Activated naive CD8-positive, alpha-beta T cell treated with anti-CD3 and anti-CD28 coated beads, Interleukin-2, amount 50 U/mL, for 16 hours (primary cell): Measurements from ENCODE around the gene GSTT4.
"Not testable (repeated sequence)": the region's sequence is repeated elsewhere in the genome, so short reads cannot be mapped to it uniquely, and the experiment has no call there.

Experiments used
- DNase-seq: peaks from one replicate; pipeline ENCODE4 v3.0.0-alpha.2; 2020; ENCODE audit warnings: low read depth, low spot score

GSTT4 gene

DNA sequence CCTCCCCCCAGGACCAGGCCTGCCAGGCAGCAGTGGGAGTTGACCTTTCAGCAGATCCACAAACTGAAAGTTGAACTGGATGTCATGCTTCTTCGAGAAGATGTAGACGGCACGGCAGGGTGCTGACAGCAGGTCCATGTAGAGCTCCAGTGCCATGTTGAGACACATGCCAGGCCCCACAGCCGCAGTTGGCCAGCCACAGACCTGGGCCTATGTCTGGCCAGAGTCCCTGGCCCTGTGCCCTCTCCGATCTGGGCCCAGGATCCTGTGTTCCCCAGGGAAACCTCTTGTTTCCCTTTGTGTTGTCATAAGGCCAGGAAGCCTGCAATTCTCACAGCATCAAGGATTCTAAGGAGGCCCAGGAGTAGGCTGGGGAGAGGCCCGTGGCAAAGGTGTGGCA lies at the start of gene GSTT4:
Gene GSTT4 (minus strand): TSS at position 253 of the 400 bp plus-strand sequence. CDS start 97 bp downstream, at position 156.
- DNase-seq = no peak

DNA sequence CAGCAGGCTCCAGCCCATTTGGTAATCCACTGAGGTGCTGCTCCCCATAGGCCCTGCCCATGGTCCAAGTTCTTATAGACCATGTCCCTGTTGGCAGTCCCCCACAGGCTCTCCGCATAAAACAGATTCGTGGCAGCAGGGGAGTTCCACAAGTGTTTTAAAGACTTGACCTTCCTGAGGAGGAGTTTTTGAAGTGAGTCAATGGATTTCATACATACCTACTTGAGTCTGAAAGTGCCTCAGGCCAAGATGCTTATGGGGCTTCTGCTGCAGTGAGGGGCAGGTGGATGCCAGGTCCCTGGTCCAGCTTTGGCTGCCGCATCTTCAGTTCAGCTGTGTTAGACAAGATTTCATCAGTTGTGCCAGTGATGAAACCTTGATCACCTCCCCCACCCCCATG lies 49.1 kb upstream of the GSTT4 start:
- no peak for DNase-seq

DNA sequence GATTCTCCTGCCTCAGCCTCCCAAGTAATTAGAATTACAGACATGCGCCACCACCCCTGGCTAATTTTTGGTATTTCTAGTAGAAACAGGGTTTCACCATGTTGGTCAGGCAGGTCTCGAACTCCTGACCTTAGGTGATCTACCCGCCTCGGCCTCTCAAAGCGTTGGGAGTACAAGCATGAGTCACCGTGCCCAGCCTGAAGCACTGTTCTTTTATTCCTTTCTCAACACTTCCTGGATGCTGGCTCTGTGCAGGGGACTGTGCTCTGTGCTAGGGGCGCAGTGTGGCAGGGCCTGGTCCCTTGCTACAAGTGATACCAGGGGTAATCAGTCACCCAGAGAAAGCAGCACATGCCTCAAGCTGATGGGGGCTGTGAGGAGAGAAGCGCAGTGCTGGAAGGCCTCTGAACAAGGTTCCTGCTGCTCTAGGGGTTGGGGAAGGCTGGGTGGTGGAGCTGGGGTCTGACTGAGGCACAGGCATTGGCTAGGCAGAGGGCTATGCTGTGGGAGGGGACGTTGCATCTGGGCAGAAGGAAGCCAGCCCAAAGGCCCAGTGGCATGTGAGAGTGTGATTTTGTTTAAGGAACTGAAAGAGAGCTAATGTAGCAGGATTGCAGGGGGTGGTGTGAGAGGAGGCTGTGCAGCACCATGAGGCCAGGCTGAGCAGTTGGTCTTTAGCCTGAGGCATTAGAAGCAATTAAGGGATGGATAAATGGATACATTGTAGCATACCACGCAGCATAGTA lies 48.4 kb upstream of the GSTT4 start:
- no peak for DNase-seq

DNA sequence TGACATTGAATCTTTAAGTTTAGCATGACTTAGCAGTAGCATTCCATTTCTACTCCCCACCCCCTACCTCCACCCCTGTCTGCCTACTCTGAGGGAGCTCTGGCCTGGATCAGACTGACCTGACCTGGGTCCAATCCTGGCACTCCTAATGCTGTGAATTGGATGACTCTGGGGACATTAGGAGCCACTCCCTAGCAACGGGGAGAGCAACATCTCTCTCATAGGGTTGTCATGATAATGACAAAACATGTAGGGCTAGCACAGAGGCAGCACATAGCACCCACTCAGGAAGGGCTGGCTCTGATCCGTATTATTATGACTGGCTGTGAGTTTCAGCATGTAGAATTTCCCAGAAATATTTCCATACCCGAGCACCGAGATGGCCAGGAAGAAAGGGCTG lies 46.3 kb upstream of the GSTT4 start:
- no peak for DNase-seq

DNA sequence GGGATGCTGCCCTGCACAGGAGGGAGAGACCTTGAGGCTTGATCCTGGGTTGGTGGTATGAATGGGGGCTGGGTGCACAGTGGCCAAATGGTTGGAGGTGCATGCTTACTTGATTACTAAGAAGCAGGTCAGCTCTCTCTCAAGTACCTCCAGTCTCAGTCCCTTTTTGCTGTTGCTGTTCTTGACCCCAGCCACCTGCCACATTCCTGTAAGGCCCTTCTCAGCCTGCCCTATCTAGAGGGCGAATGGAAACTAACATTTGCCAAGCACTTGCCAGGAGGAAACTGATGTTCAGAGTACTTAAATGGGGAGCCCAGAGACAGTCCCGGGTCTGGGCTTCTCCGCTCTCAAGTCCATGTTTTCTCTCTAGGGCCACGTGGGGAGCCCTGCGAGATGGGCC lies 45.8 kb upstream of the GSTT4 start:
- DNase-seq = no peak

DNA sequence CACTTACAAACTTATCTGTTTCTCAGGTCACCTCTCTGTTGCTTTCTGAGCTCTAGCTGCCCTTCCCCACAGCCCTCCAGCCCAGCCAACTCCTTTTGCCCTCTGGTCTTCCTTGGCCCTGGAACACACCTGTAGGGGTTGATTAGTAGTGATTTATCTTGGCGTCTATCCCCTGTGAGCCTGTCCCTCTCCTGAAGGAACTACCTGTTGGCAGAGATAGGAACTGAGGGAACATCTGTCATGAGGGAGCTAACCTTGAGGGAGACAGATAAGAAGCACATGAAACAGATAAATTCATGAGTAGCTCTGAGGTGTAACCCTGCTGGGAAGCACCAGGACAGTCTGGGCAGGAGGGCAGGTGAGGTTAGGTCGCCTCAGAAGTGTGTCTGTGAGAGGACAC lies 44.7 kb upstream of the GSTT4 start:
- DNase-seq = no peak

DNA sequence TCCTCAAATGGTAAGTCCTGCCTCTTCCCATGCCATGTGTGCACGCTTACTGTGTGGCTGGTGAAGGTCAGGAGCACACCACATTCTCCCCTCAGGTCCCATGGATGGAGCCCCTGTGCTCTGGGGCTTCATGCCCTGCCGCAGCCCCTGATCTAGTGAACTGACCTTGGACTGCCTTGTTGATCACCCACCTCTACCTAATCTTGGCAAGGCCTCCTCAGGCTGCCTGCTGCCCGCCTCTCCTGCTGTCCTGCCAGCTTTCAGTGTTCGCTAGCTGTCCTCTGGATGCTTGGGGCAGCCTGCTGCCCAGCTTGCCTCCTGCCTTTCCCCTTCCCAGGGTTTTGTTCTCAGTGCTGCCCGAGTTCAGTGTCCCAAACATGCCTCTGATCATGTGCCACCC lies 44.0 kb upstream of the GSTT4 start:
- no peak for DNase-seq

DNA sequence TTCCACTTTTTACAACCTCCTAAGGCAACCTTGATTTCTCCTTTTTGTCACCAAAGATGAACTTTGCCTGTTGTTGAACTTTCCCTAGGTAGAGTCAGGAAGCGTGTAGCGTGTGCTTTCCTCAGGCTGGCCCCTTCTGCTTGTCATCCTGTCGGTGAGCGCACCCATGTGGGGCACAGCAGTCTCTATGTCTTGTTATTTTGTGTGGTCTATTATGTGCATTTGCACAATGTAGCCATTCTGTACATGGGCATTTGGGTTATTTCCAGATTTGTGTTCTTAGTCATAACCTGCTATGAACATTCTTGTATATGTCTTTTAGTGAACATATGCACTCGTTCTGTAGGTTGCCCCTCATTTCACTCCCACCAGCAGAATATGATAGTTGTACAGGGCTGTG lies 40.8 kb upstream of the GSTT4 start:
- DNase-seq = no peak

DNA sequence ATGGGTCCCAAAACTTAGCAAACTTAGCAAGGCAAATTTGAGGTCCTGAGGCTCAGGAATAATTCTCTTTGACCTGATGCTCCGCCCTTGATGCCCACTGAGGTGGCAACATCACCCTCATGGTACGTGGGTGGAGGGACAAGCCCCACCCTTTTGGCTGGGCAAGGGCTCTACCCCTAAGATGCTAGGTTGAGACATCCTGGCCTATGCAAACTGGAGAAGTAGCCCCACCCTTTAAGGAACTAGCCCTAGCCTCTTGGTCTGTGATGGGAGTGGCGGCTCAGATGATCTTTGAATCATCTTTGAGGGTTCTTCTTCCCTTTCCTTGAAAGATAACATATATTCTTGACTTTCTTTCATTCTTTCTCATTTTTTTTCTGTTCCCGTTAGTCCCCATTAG lies 38.7 kb upstream of the GSTT4 start:
- DNase-seq = no peak

DNA sequence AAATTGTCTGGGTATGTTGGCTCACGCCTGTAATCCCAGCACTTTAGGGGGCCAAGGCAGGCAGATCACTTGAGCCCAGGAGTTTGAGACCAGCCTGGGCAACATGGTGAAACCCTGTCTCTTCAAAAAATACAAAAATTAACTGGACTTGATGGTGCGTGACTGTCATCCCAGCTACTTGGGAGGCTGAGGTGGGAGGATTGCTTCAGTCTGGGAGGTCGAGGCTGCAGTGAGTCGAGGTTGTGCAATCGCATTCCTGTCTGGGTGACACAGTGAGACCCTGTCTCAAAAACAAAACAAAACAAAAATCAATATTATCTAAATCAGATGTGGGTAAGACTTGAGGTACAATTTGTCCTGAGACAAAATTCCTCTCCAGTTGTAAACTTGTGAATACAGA lies 38.2 kb upstream of the GSTT4 start:
- not testable (repeated sequence) for DNase-seq

DNA sequence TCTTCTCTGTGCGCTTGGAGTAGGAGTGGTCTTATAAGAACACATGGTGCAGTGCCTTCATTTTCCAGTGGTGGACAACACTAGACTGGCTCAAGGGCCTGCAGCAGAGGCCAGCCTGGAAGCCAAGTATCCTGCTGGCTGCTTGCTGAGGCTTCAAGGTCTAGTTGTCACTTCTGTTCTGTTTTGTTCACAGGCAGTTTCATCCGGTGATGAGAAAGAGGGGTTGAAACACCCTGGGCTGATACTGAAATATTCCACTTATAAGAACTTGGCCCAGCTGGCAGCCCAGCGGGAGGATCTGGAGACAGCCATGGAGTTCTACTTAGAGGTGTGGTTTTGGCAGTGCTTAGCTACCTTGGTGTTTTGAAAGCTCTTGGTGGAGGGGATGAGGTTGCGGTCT lies 35.7 kb upstream of the GSTT4 start:
- no peak for DNase-seq

DNA sequence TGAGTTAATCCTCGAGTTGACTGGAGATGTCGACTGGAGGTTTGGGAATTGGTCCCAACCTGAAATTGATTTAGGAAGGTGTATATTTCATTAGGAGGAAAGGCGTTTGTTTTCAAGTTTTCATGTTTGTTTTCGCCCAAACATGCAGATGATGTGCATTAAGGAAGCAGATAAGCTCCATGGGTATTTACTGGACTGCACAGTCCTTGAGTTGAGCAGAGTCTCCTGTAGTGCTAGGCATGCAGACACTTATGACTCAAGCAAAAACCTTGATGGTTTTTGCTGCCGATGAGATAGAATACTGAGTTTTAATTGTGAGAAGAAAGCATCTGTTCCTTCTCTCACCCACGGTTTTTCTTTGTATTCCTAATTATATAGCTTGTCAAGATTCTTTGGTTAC lies 33.8 kb upstream of the GSTT4 start:
- DNase-seq = no peak

DNA sequence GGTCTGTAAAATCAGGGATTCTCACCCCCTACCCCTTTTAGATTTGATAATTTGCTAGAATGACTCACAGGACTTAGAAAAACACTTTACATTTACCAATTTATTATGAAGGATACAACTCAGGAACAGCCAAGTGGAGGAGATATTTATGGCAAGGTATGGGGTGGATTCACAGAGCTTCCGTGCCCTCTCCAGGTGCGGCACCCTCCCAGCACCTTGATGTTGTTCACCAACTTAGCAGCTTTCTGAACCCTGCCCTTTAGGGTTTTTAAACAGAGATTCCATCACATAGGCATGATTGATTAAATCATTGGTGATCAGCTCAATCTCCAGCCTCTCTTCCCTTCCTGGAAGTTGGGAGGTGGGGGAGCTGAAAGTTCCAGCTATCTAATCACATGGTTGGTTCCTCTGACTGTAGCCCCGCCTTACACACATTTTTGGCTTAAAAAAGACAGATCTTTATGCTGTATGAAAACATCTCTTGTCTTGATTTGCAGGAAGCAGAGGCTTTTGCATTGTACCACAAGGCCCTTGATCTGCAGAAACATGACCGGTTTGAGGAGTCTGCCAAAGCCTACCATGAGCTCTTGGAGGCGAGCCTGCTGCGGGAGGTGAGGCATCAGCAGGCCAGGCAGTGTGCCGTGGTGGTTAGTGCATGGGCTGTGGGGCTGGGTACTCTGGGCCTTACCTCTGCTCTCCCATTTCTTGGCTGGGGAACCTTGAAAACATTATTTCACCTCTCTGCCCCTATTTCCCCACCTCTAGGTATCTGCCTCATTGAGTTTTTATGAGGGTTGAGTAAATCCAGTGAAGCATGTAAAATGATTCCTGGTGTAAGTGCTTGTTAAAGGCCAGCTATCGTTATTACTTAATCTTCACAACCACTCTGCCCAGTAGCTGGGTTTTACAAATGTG lies 32.9 kb upstream of the GSTT4 start:
- no peak for DNase-seq

DNA sequence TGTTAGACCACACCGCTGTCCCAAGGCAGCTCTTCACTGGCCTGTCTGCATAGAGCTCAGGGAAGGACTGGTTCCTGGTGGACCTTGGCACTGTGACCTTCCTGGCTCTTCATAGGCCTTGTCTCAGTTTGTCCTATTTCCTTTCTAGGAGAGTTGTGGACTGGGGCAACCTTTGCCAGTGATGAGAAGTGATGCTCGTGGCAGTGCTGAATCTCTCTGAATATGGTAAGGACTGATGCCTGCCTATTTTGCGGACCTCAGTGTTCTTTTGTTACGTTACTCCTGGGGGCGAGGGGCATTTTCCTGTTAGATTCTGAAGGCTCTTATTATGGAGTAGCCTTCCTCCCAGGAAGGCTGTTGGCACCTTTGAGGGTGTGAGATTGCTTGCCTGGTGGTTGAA lies 30.0 kb upstream of the GSTT4 start:
- DNase-seq = no peak

DNA sequence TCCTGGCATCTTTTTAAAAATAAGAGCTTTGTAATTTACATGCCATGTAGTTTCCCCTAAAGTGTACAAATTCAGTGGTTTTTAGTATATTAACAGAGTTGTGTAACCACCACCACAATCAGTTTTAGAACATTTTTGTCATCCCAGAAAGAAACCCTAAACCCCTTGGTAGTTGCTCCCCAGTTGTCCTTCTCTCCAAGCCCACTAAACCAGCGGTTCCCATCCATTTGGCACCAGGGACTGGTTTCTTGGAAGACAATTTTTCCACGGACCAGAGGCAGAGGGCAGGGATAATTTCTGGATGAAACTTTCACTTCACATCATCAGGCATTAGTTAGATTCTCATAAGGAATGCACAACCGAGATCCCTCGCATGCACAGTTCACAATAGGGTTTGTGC lies 28.5 kb upstream of the GSTT4 start:
- no peak for DNase-seq

DNA sequence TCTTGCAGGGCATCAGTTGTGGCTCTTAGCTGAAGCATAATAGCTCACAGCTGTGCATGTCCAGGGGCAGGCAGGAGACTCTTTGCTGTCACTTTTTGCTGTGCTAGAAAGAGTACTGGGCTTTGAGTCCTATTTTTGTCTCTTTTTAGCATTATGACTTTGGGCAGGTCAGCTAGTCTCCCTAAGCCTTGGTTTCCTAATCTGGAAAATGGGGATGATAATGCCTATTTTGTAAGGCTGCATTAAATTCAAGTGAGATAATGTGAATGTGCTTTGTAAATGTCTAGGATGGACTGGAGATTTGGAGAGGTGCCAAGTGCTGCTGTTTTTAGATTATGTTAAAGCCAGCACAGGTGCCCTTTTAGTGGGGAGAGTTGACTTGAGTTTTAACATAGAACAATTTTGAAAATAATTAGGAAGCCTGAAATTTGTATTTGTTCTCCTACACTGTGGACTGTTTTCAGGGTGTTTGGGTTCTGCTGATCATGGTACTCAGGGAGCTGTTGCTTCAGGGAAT lies 25.0 kb upstream of the GSTT4 start:
- no peak for DNase-seq

DNA sequence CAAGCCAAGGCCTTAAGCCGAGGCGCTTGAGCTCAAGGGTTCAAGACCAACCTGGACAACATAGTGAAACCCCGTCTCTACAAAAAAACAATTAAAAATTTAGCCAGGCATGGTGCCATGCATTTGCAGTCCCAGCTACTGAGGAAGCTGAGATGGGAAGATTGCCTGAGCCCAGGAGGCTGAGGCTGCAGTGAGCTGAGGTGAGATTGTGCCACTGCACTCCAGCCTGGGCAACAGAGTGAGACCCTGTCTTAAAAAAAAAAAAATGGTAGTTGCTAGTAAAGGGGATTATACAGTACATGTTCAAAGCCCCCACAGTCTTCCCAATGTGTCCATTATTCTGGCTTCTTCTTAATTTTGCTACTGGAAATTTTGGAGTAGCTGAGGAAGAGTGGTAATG lies 24.1 kb upstream of the GSTT4 start:
- no peak for DNase-seq

DNA sequence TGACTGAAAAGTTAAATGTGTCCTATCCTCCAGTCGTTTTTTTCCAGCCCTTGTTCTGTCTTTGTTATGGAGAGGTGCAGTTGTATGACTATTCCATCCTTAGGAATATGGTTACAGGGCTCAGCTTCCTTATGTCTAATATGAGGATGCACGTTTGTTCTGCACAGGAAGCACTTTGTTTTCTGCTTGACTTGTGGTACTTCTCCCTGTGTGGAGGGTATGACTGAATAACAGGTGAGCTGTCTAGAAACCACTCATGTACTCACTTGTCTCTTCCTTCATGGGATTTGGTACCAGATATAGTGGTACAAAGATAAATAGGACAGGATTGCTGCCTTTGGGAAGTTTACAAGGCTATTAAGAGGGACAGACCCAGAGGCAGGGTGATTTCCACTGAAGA lies 23.3 kb upstream of the GSTT4 start:
- DNase-seq = no peak

DNA sequence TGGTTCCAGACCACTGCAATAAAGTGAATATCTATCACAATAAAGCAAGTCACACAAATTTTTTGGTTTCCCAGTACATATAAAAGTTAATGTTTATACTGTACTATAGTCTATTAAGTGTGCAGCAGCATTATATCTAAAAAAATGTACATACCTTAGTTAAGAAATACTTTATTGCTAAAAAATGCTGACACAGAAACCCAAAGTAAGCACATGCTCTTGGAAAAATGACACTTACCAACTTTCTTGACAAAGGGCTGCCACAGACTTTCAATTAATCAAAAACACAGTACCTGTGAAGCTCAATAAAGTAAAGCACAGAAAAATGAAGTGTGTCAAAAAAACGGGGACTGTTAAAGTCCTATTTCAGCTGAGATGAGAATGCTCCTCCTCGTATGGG lies 22.7 kb upstream of the GSTT4 start:
- DNase-seq = no peak

DNA sequence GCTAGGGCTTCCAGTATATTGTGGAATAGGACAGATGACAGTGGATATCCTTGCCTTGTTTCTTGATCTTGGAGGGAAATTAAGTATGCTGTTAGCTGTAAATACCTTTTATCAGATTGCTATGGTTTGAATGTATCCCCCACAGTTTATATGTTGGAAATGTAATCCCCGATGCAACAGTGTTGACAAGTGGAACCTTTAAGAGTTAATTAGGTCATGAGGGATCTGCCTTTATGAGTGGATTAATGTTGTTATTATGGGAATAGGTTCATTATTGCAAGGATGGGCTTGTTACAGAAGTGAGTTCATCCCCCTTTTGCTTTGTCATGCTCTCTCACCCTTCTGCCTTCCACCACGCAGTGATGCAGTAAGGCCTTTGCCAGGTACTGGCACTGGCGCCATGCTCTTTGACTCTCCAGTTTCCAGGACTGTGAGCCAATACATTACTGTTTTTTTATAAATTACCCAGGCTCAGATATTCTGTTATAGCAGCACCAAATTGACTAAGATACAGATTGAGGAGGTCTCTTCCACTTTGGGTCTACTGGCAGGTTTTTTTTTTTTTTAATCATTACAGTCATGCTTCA lies 22.2 kb upstream of the GSTT4 start:
- DNase-seq = no peak

DNA sequence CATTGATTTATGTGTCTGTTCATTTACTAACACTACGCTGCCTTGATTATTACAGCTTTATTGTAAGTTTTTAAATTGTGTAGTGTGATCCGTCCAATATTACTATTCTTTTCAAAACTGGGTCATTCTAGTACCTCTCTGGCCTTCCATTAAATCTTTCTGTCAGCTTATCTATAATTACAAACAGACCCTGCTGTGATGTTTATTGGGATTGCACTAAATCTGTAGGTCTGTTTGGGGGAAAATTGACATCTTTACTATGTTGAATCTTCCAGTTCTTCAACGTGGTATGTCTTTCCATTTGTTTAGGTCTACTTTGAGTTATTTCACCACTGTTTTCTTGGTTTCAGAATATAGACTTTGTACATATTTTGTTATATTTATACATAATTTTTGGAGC lies 21.5 kb upstream of the GSTT4 start:
- DNase-seq = no peak

DNA sequence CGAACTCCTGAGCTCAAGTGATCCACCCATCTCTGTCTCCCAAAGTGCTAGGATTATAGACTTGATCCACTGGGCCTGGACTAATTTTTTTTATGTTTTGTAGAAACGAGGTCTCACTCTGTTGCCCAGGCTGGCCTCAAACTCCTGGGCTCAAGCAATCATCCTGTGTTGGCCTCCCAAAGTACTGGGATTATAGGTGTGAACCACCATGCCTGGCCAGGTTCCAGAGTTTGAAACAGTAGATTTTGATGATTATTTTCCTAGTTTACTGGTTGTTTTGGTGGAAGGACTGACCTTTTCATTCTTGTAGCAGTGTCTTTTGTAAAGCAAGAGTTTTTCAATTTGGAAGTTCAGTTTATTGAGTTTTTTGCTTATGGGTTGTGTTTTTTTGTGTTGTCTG lies 20.8 kb upstream of the GSTT4 start:
- no peak for DNase-seq
